HG02571 (cell line): ENCODE results near the gene NADK2.
"Not testable (repeated sequence)": the region's sequence is repeated elsewhere in the genome, so short reads cannot be mapped to it uniquely, and the experiment has no call there.

Experiments
- ATAC-seq: cut with Tn5 transposase; IDR thresholded peaks from one replicate; pipeline ENCODE4 v1.9.1; 2021; ENCODE audit warnings: mild to moderate bottlenecking, moderate library complexity; ENCODE audit not compliant: unreplicated experiment

Gene NADK2

GRCh38 chr5:36241631-36242533 lies at the start of gene NADK2:
TSS of gene NADK2 (minus strand) at chr5:36241925. CDS start at chr5:36241798, 127 bp downstream.
- peak; percentile 87 for ATAC-seq

- ATAC-seq: no peak
Measured at GRCh38 chr5:36285837-36286615, 44.3 kb upstream of the NADK2 start.

GRCh38 chr5:36283775-36284174 lies 42.0 kb upstream of the NADK2 start:
- not testable (repeated sequence) for ATAC-seq

GRCh38 chr5:36281626-36282025 lies 39.9 kb upstream of the NADK2 start:
- no peak for ATAC-seq

- no peak for ATAC-seq
Measured at GRCh38 chr5:36279054-36279698, 37.5 kb upstream of the NADK2 start.

GRCh38 chr5:36277521-36278176 lies 35.9 kb upstream of the NADK2 start:
- ATAC-seq: no peak

GRCh38 chr5:36276864-36277263 lies 35.1 kb upstream of the NADK2 start:
- ATAC-seq: no peak

- ATAC-seq: no peak
Measured at GRCh38 chr5:36273809-36274526, 32.2 kb upstream of the NADK2 start.

GRCh38 chr5:36272136-36272690 lies 30.5 kb upstream of the NADK2 start:
- no peak for ATAC-seq

GRCh38 chr5:36270876-36271575 lies 29.3 kb upstream of the NADK2 start:
- ATAC-seq: no peak

- no peak for ATAC-seq
Measured at GRCh38 chr5:36270175-36270574, 28.4 kb upstream of the NADK2 start.

- ATAC-seq: no peak
Measured at GRCh38 chr5:36269478-36269877, 27.8 kb upstream of the NADK2 start.

- ATAC-seq: no peak
Measured at GRCh38 chr5:36267905-36268304, 26.2 kb upstream of the NADK2 start.

- no peak for ATAC-seq
Measured at GRCh38 chr5:36264202-36264760, 22.6 kb upstream of the NADK2 start.

- no peak for ATAC-seq
Measured at GRCh38 chr5:36261186-36261585, 19.5 kb upstream of the NADK2 start.

- ATAC-seq: no peak
Measured at GRCh38 chr5:36253575-36253974, 11.8 kb upstream of the NADK2 start.

- no peak for ATAC-seq
Measured at GRCh38 chr5:36252722-36253365, 11.1 kb upstream of the NADK2 start.

GRCh38 chr5:36251218-36251617 lies 9.5 kb upstream of the NADK2 start:
- ATAC-seq: no peak

- no peak for ATAC-seq
Measured at GRCh38 chr5:36250427-36250826, 8.7 kb upstream of the NADK2 start.
